GM19238 (cell line): ENCODE results near the gene HRH3.

Source experiments
- DNase-seq: peaks from one replicate; pipeline ENCODE4 v3.0.0; 2011; ENCODE audit warnings: low spot score; ENCODE audit not compliant: insufficient read length

Gene HRH3

DNA sequence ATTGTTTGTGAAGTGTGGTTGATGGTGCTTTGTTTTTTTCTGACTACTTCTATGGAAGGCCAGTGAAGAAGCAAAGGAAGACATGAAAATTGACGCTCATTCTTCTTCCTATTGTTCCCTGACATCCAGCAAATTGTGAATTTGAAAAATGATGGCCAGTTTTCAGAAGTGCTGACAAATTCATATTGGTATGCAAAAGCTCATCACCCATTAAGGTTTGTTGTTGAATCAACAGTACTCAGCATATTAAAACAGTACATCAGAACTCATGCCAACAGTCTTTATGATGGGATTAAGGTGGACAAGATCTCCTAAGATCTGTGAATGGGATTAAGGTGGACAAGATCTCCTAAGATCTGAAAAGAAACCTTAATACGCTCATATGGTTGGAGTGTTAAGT lies 38.3 kb downstream of the HRH3 start:
- no peak for DNase-seq

DNA sequence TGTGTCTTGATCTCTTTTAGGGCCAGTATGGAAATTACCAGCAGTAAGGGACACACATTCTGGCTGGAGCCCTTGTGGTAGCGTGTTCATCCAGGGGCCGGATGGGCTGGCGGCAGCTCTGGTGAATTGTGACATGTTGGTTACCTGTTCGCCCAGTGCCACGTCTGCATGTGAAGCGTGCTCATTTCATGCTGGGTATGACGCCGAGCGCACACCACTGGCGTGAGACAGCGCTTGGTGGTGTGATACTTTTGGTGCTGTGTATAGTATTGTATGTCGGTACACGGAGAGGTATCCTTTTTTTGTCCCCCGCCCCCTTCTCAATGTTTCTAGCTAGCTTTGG lies 40.9 kb downstream of the HRH3 start:
- DNase-seq = no peak

DNA sequence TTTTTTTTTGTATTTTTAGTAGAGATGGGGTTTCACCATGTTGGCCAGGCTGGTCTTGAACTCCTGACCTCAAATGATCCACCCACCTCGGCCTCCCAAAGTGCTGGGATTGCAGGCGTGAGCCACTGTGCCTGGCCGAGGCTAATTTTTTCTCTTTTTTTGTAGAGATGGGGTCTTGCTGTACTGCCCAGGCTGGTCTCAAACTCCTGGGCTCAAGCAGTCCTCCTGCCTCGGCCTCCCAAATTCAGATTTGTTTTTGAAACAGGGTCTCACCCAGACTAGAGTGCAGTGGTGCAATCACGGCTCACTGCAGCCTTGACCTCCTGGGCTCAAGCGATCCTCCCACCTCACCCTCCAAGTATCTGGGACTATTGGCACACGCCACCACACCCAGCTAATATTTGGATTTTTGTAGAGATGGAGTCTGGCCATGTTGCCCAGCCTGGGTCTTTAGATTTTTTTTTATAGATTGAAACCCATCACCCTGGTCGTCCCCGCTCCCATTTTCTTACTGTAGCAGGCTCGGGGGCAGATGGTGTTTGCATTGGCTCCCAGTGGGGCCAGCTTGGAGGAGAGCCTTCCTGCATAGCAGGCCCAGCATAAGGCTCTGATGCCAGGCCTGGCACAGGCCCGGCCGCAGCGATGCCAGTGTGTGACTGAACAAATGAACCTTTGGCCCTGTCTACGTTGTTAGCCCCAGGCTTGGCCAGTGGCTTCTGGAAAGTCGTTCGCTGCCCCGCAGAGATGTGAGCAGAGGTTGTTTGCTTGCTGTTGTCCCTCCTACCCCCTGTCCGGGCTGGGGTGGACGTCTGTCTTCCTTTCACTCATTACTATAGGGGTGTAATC lies 41.5 kb downstream of the HRH3 start:
- no peak for DNase-seq

DNA sequence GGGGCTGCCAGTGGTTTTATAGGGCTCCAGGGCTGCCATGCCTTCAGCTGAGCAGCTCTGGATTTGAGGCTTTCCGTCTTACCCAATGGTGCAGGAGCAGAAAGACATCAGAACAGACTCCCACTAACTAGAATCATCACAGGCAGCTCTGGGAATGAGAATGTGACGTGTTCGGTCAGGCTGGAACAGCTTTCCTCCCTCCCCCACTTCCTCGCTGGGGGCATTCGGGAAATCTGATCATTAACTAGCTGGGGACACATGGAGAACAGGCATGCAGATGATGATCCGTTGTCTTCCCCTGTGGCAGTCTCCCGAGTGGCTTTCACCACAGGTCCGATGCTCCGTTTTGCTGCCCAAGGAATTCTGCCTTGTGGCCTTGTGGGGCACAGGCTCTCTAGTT lies 42.8 kb downstream of the HRH3 start:
- DNase-seq = no peak

DNA sequence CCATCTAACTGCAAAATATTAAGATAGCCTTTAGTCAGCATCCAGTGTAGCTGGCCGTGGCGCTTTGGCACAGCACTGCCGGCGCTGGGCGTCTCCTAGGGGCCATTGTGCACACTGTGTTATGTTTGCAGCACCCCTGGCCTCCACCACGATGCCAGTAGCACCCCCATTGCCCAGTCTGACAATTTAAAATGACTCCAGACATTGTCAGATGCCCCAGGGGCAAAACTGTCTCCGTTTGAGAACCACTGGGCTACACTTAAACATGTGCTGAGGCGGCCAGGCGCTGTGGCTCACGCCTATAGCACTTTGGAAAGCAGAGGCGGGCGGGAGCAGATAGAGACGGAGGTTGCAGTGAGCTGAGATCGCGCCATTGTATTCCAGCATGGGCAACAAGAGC lies 43.2 kb downstream of the HRH3 start:
- no peak for DNase-seq

DNA sequence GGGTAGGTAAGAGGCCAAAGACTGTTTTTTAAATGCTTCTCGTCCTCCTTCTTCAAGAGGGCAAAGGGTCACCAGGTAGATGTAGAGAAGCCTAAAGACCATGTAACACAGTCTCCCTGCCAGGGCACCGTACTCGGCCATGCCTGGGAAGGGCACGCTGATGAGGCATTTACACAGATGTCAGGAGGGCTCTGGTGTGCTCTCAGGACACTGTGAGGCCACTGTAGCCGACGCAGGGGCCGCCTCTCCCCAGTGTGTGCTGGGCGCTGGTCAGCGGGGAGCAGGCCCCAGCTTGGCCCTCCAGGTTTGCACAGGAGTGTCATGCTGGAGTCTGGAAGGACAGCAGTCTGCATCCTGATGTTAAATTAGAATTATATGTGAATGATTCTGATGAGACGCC lies 44.4 kb downstream of the HRH3 start:
- DNase-seq = no peak

DNA sequence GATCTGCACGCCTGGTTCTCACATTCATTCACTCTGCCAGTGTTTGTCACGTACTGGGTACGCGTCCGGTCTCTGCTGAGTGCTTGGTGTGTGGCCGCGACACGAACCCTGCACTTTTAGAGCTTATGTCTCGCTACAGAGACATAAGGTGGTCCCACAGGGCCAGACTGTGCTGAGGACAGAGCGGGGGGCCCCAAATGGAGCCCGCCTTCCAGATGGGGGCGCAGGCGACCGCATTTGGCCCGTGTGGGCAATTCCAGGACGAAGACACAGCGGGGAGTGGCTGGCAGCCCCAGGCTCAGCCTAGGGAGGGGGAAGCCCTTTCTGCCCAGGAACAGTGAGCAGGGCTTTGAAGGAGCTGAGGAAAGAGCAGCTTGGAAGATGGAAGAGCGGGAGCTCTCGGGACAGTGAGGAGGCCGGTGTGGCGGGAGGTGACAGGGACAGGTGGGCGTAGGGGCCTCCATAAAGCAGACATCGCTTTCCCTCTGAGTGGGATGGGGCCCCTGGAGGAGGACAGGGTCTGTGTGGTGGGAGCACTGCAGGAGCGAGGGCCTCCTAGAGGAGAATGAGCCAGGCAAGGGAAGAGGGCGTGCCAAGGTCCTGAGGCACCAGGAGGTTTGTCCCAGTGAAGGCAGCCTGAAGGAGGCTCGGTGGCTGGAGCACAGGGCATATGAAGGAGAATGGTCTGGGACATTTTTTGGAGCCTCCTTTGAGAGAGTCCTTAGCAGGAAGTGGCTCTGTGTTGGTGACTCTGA lies 45.0 kb downstream of the HRH3 start:
- DNase-seq = no peak

DNA sequence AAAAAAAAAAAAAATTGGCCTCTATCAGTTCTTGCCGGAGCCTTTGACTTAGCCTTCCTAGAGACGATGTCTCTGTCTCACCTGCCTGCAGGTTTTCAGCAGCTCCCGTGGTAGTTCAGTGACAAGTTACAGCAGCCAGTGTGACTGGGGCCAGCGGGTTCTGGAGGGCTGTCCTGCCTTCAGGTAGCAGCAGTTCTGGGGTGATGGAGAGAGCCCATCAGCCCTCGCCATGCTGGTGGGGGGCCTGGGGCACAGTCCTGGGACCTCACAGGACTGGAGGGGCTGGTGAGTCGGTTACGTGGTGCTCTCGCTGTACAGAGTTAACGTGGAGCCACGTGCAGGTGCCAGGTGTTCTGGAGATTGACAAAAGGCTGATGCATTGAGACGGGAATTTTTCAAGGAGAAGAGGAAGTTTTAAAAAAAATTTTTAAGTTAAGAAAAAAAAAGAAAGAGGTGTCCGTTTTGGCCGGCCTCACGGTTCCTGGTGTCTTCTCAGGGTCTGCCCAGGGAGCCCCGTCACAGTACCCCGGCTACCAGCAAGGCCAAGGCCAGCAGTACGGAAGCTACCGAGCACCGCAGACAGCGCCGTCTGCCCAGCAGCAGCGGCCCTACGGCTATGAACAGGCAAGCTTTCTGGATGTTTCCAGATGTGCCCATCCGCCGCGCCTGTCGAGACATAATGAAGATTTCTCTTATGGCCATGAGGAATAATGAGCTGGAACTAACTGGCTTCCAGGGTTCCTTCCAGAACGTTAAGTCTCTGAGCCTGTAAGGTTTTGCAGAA lies 45.9 kb downstream of the HRH3 start:
- no peak for DNase-seq

DNA sequence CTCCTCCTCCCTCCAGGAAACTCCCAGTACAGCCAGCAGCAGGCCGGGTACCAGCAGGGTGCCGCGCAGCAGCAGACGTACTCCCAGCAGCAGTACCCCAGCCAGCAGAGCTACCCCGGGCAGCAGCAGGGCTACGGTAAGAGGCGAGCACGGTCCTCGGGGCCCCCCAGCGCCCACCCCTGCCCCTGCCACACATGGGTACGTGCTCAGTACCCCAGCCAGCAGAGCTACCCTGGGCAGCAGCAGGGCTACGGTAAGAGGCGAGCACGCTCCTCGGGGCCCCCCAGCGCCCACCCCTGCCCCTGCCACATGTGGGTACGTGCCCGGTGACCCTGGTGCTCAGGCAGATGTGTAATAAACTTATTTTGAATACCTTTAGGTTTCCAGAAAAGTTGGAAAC lies 47.4 kb downstream of the HRH3 start:
- DNase-seq = no peak

DNA sequence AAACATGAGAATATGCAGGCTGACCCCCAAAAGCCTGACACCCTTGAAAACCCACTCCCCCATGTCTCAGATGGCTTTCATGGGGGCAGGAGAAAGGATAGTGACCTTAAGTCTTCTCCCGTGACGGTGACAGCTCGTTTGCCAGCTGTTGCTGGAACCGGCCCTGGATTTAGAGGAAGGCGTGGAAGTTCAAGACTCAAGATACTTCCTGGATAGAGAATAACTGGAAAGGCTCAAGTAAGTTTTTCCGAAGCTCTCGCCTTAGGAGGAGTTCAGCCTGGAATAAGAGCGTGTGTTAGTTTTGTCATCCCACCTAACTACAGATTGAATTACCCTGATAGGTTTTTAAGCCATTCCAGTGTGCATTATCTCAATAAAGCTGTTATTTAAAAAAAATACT lies 48.8 kb downstream of the HRH3 start:
- DNase-seq = no peak

DNA sequence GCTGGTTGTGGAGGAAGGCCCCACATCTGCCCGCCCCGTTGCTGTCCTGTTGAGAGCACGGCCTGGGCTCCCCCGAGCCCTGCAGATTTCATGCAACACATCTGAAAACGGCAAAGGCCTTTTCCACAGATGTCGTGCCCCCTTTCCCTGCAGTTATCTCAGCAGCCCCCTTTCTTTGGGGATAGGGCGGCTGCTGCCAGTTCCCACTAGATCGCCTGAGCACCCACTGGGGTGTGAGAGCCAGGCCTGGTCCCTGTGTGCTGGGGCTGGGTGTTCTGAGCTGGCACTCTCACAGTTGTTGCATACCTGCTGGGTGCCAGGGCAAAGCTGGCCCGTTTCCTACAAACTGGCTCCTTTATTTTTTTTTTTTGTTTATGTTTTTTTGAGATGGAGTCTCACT lies 49.5 kb downstream of the HRH3 start:
- no peak for DNase-seq

DNA sequence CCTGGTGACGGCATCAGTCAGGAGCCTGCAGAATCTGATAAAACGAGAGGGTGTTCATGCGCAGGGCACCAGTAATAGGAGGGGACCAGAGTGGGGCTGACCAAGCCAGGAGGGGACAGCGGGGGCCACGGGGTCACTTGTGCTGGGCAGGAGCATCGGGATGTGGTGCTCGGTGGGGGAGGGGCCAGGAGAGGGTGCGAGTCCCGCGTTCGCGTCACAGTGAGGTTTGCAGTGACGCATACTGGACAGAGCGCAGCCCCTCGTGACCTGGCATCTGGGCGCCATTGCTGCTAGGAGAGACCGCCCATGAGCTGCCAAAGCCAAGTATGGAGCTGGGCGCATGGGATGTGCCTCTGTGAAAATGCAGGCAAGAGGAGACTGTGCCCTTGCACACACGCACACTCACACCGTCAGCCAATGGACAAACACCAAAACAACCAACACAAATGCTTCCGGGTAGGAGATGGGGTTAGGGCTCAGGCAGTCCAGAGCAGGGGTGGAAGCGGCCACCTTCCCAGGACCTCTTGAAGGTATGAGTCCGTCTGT lies 51.1 kb downstream of the HRH3 start:
- no peak for DNase-seq

DNA sequence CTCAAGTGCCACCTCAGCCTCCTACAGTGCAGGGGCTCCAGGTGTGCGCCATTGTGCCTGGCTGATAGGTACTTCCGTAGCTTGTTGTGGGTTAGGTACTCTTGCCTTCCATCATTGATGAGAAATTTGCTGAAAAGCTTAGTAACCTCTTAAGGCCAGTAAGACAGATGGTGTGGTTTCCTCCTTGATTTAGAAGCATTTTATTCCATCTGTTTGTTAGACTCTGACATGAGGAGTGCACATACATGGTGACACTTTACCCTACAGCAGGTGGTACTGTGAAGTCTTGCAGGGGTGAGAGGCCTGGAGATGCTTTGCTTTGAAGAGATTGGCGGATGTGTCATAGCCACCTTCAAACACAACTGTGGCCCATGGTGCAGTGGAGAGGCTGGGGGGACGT lies 52.0 kb downstream of the HRH3 start:
- DNase-seq = no peak

DNA sequence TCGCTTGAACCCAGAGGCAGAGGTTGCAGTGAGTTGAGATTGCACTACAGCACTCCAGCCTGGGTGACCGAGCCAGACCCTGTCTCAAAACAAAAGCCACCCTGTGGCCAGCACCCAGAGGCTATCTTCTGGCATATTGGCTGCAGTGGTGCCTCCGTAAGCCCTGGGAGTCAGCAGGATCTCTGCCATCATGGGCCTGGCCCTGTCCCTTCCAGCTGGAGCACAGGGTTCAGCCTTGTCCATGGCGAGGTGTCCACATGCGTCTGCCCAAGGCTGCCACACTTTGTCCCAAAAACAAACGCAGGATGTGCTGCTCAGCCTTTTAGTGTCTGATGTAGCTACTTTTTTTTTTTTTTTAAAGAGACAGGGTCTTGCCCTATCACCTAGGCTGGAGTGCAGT lies 52.6 kb downstream of the HRH3 start:
- no peak for DNase-seq

DNA sequence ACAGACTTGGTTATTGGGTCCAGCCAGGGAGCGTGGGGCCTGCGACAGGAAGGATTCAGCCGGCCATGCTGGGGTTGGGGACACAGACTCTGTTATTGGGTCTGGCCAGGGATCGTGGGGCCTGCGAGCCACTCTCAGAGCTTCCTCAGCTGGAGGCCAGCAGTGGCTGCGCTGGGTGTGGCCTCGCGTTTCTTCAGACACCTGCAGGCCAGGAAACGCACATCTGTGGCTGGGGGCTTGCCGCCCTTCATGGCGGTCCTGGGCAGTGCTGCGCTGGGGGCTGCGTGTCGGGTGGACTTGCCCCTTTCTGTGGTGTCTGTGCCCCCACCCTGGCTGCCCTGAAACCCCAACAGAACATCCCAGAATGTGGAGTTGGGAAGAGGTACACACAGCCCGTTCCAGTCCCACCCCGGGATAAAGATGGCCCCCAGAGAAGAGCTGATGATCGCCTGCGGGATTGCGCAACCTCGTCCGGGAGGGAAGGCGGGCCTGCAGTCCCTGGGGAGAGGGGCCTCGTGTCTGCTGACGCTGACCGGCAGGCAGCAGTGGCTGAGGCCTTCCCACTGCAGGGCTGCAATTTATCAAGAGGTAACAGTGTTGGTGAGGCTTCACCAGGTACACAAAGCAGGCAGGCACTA lies 54.2 kb downstream of the HRH3 start:
- no peak for DNase-seq
